Islet of Langerhans (tissue), 1 donor: ENCODE results near the gene XPR1.

ENCODE experiments used
- FAIRE-seq: peaks from one replicate; lab custom pipeline; 2011; peaks lifted over from hg19 to GRCh38; lab: Jason Lieb, UNC

XPR1 gene

GRCh38 chr1:180892675-180893074 lies 260.9 kb downstream of the XPR1 start:
- no peak for FAIRE-seq

- FAIRE-seq: no peak
Measured at GRCh38 chr1:180893614-180894013, 261.8 kb downstream of the XPR1 start.

- no peak for FAIRE-seq
Measured at GRCh38 chr1:180896161-180896560, 264.3 kb downstream of the XPR1 start.

GRCh38 chr1:180898441-180899219 lies 266.8 kb downstream of the XPR1 start:
- no peak for FAIRE-seq

GRCh38 chr1:180899262-180899661 lies 267.4 kb downstream of the XPR1 start:
- no peak for FAIRE-seq

- no peak for FAIRE-seq
Measured at GRCh38 chr1:180901076-180901990, 269.5 kb downstream of the XPR1 start.

- FAIRE-seq: no peak
Measured at GRCh38 chr1:180902541-180902940, 270.7 kb downstream of the XPR1 start.

- no peak for FAIRE-seq
Measured at GRCh38 chr1:180905927-180906326, 274.1 kb downstream of the XPR1 start.

- no peak for FAIRE-seq
Measured at GRCh38 chr1:180906511-180906910, 274.7 kb downstream of the XPR1 start.

GRCh38 chr1:180907313-180908055 lies 275.7 kb downstream of the XPR1 start:
- no peak for FAIRE-seq

- FAIRE-seq: no peak
Measured at GRCh38 chr1:180908074-180908765, 276.4 kb downstream of the XPR1 start.

GRCh38 chr1:180909005-180909414 lies 277.2 kb downstream of the XPR1 start:
- no peak for FAIRE-seq

GRCh38 chr1:180909462-180909976 lies 277.7 kb downstream of the XPR1 start:
- no peak for FAIRE-seq

GRCh38 chr1:180911640-180912191 lies 279.9 kb downstream of the XPR1 start:
- no peak for FAIRE-seq

GRCh38 chr1:180912211-180912800 lies 280.5 kb downstream of the XPR1 start:
- FAIRE-seq: no peak

- FAIRE-seq: no peak
Measured at GRCh38 chr1:180912801-180913565, 281.2 kb downstream of the XPR1 start, which contains the start of gene KIAA1614. Gene KIAA1614, plus strand, starts transcription at chr1:180912897. Its CDS starts 347 bp downstream, at chr1:180913244.

- FAIRE-seq: no peak
Measured at GRCh38 chr1:180915426-180915965, 283.7 kb downstream of the XPR1 start.

- no peak for FAIRE-seq
Measured at GRCh38 chr1:180916012-180916770, 284.4 kb downstream of the XPR1 start.

GRCh38 chr1:180916771-180917170 lies 284.9 kb downstream of the XPR1 start:
- FAIRE-seq: no peak
